Vagina (tissue), 2 donors: ENCODE data around the gene SMC6. TPM values are rescaled to one million over a fixed set of nuclear protein-coding genes. Genes with fewer than 3 reads are reported as not detected.
A peak's percentile ranks its signal among the peaks of the same experiment; 100 is the strongest.

Source experiments
- DNase-seq, 2 donors: peaks; one replicate each; pipeline ENCODE4 v3.0.0-alpha.2; 2017; ENCODE audit errors: extremely low spot score in 2 of 2
- H3K27ac ChIP-seq: fragments of 200-600 bp; sonication (generic); one replicate; pipeline ENCODE4 v1.5.1; 2019
- H3K27me3 ChIP-seq: fragments of 200-600 bp; sonication (generic); one replicate; pipeline ENCODE4 v1.5.1; 2019
- H3K36me3 ChIP-seq, 2 donors: fragments of 200-600 bp; sonication (generic); one replicate each; pipeline ENCODE4 v1.5.1; 2017 to 2019
- H3K4me1 ChIP-seq: fragments of 200-600 bp; sonication (generic); one replicate; pipeline ENCODE4 v1.5.1; 2019
- H3K4me3 ChIP-seq, 2 donors: fragments of 200-600 bp; sonication (generic); 1 replicate in 1 of 2; 2 replicates in 1 of 2; pipeline ENCODE4 v1.5.1; 2016 to 2019
- H3K9me3 ChIP-seq: fragments of 200-600 bp; sonication (generic); one replicate; pipeline ENCODE4 v1.5.1; 2019
- CTCF ChIP-seq, 3 experiments: fragments of 450-650 bp in 2 of 3; fragments of 200-600 bp in 1 of 3; sonication (generic) in 1 of 3; IDR thresholded peaks; one replicate each; pipeline ENCODE4 v1.5.1; 2017 to 2019; ENCODE audit warnings: antibody characterized with exemption in 3 of 3, mild to moderate bottlenecking in 2 of 3, moderate library complexity in 2 of 3
- POLR2A ChIP-seq, 2 donors: fragments of 450-650 bp; IDR thresholded peaks; one replicate each; pipeline ENCODE4 v1.6.1; 2017; ENCODE audit warnings: antibody characterized with exemption in 2 of 2, mild to moderate bottlenecking in 2 of 2, moderate library complexity in 2 of 2
- POLR2AphosphoS5 ChIP-seq, 2 donors: sonication (generic); formaldehyde crosslinking; IDR thresholded peaks; one replicate each; pipeline ENCODE4 v1.9.0; 2017; ENCODE audit warnings: antibody characterized with exemption in 2 of 2, mild to moderate bottlenecking in 2 of 2, low read depth in 1 of 2; ENCODE audit not compliant: insufficient read depth in 1 of 2
- intact Hi-C: fragments of 100-400 bp; cut with DNase I; formaldehyde crosslinking; loops from one replicate; pipeline ENCODE4 v1.15.1; 2023
- total RNA-seq: library from RNA; depleted of rRNA; stranded (reverse); fragments of >200 nt; gene quantifications from one replicate; pipeline ENCODE4 v1.2.3, GENCODE V29; 2016

Gene SMC6
- total RNA-seq, 1 donor from 2014 or later: 33.6 TPM

DNA sequence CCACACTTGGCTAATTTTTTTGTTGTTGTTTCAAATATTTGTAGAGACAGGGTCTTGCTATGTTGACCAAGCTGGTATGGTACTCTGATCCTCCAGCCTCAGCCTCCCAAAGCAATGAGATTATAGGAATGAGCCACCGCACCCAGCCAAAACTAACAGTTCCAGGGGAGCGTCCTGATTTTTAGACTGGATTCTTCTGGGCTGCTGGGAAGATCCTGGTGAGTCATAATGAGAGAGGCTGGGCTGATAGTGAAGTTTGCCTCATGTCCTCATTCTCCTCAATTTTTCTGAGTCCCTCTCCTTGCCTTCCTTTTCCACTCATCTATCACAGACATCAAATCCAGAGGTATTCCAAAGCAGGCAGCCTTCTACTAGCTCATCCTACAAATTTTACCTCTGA, 131.8 kb downstream of the SMC6 start:
- Histone ChIP-seq H3K27me3 (no peaks in the 10 kb centered on the region), H3K4me3 (no peak overlapping the region), H3K9me3 (no peaks in the 10 kb centered on the region), H3K27ac (no peak overlapping the region), H3K36me3 (no peaks in the 10 kb centered on the region), H3K4me1 (peaks cover 13% of the 10 kb centered on the region)
- TF ChIP-seq POLR2A (IDR thresholded peaks at IDR 0.05) (no peak), CTCF (IDR thresholded peaks at IDR 0.05) (no peak), POLR2AphosphoS5 (IDR thresholded peaks at IDR 0.05; ENCODE audit: insufficient read depth in 1 of 2, low read depth in 1 of 2) (no peak)
- intact Hi-C loops: no loop called here
- DNase-seq: no peak

DNA sequence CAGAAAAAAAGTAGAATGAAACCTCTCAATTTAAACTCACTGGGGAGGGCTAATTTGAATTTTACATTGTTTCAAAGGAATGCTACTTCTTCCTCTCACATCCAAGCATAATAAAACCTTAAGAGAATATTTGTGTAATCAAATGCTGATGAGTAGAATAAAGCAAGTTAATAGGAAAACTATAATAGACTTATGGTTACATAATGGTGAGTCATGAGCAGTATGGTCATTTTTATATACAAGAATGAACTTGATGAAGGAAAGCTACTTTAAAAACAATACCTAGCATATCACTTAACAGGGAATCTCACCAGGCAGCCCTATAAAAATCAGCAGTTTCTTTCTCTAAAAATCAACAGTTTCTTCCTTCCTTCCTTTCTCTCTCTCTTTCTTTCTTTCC, 132.8 kb downstream of the SMC6 start:
- H3K27me3 ChIP-seq: no peaks in the 10 kb centered on the region
- H3K4me1 ChIP-seq: peaks cover 13% of the 10 kb centered on the region
- no peak for DNase-seq
- H3K9me3 ChIP-seq: no peaks in the 10 kb centered on the region
- H3K4me3 ChIP-seq: no peak overlapping the region
- intact Hi-C loops: no loop called here
- H3K36me3 ChIP-seq: no peaks in the 10 kb centered on the region
- TF ChIP-seq POLR2AphosphoS5 (IDR thresholded peaks at IDR 0.05; ENCODE audit: insufficient read depth in 1 of 2, low read depth in 1 of 2) (peak in 1 of 2 donors; percentile 68), CTCF (IDR thresholded peaks at IDR 0.05) (no peak), POLR2A (IDR thresholded peaks at IDR 0.05) (no peak)
- peak overlapping the region; percentile 53 for H3K27ac ChIP-seq

DNA sequence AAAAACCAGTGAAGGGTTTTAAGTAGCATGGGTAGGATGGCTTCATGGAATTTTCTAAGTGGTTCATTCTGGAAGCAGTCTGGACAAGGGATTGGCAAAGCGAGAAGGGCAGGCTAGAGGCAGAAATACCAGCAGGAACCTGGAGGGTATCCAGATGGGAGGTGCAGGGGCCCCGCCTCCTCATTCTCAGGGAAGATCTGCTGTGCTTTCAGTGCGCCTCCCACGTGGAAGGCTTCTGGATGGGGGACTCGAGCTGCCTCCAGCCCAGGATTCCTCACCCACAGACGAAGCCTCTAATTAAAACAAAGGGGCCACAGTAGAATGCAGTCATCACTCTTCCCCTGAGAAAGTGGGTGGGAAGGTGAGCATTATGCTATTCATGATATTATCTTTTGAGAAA, 133.3 kb downstream of the SMC6 start:
- Histone ChIP-seq H3K9me3 (no peaks in the 10 kb centered on the region), H3K4me3 (no peak overlapping the region), H3K27me3 (no peaks in the 10 kb centered on the region), H3K36me3 (no peaks in the 10 kb centered on the region), H3K4me1 (peaks cover 13% of the 10 kb centered on the region), H3K27ac (no peak overlapping the region)
- no peak for DNase-seq
- TF ChIP-seq CTCF (IDR thresholded peaks at IDR 0.05) (no peak), POLR2AphosphoS5 (IDR thresholded peaks at IDR 0.05; ENCODE audit: insufficient read depth in 1 of 2, low read depth in 1 of 2) (no peak), POLR2A (IDR thresholded peaks at IDR 0.05) (no peak)
- intact Hi-C loops: no loop called here

- no peak for TF ChIP-seq CTCF (IDR thresholded peaks at IDR 0.05)
- TF ChIP-seq POLR2AphosphoS5 (IDR thresholded peaks at IDR 0.05; ENCODE audit: insufficient read depth in 1 of 2, low read depth in 1 of 2): no peak
- TF ChIP-seq POLR2A (IDR thresholded peaks at IDR 0.05): no peak
- H3K9me3 ChIP-seq: no peaks in the 10 kb centered on the region
- DNase-seq: no peak
- no peak overlapping the region for H3K4me3 ChIP-seq
- intact Hi-C loops: no loop called here
- no peak overlapping the region for H3K27ac ChIP-seq
- peaks cover 13% of the 10 kb centered on the region for H3K4me1 ChIP-seq
- no peaks in the 10 kb centered on the region for H3K36me3 ChIP-seq
- H3K27me3 ChIP-seq: no peaks in the 10 kb centered on the region
Measured at GRCh38 chr2:17617955-17618354, 135.7 kb downstream of the SMC6 start.

DNA sequence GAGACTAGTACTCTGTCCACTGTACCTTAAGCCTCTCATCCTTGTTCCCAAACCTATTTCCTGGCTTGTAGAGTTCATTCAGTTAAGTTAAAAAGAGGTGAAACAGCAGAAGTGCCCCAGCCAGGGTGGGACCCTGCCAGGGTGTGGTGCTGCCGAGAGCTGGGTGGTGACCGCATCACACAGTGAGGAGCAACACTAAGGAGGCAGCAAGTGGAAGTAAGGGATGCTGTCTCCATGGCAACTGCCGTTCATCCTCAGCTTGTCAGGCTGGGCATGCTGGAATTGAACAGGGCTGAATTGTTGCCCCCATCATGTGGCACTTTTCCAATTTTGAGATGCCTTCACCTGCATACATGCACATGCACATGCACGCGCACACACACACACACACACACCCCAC, 136.1 kb downstream of the SMC6 start:
- DNase-seq: no peak
- Histone ChIP-seq H3K36me3 (no peaks in the 10 kb centered on the region), H3K27ac (no peak overlapping the region), H3K27me3 (no peaks in the 10 kb centered on the region), H3K9me3 (no peaks in the 10 kb centered on the region), H3K4me1 (peaks cover 13% of the 10 kb centered on the region), H3K4me3 (no peak overlapping the region)
- TF ChIP-seq POLR2A (IDR thresholded peaks at IDR 0.05): no peak
- TF ChIP-seq POLR2AphosphoS5 (IDR thresholded peaks at IDR 0.05; ENCODE audit: insufficient read depth in 1 of 2, low read depth in 1 of 2): no peak
- no peak for TF ChIP-seq CTCF (IDR thresholded peaks at IDR 0.05)
- intact Hi-C loops: no loop called here
